KOPT-K1 (cell line): ENCODE results near the gene ADGRG6.

Experiments
- H3K27ac ChIP-seq: fragments of 200-600 bp; sonication (generic); 2 replicates; pipeline ENCODE4 v1.5.1; 2016; ENCODE audit warnings: antibody characterized with exemption, mild to moderate bottlenecking, low read depth, low read length; ENCODE audit not compliant: poor library complexity, severe bottlenecking
- H3K36me3 ChIP-seq: fragments of 200-600 bp; sonication (generic); 2 replicates; pipeline ENCODE4 v1.5.1; 2017; ENCODE audit warnings: antibody characterized with exemption, mild to moderate bottlenecking, low read length, moderate library complexity; ENCODE audit not compliant: insufficient read depth
- H3K9me3 ChIP-seq: fragments of 200-600 bp; sonication (generic); 2 replicates; pipeline ENCODE4 v1.5.1; 2017; ENCODE audit warnings: antibody characterized with exemption, low read length, mild to moderate bottlenecking; ENCODE audit not compliant: insufficient read depth, poor library complexity, severe bottlenecking

ADGRG6 gene

GRCh38 chr6:142361779-142362750 lies 60.3 kb downstream of the ADGRG6 start:
- no peak overlapping the region for H3K27ac ChIP-seq
- H3K9me3 ChIP-seq = no peaks in the 10 kb centered on the region
- H3K36me3 ChIP-seq = no peaks in the 10 kb centered on the region

- Histone ChIP-seq H3K27ac (no peak overlapping the region), H3K36me3 (no peaks in the 10 kb centered on the region), H3K9me3 (no peaks in the 10 kb centered on the region)
Observed at GRCh38 chr6:142367061-142367460, 65.3 kb downstream of the ADGRG6 start.

- Histone ChIP-seq H3K27ac (no peak overlapping the region), H3K9me3 (no peaks in the 10 kb centered on the region)
Observed at GRCh38 chr6:142367501-142368018, 65.8 kb downstream of the ADGRG6 start.

GRCh38 chr6:142369266-142369665 lies 67.5 kb downstream of the ADGRG6 start:
- no peaks in the 10 kb centered on the region for H3K36me3 ChIP-seq
- no peaks in the 10 kb centered on the region for H3K9me3 ChIP-seq
- H3K27ac ChIP-seq = no peak overlapping the region

More at GRCh38 chr6:142367501-142368018, 65.8 kb downstream of the ADGRG6 start:
- no peaks in the 10 kb centered on the region for H3K36me3 ChIP-seq

GRCh38 chr6:142372348-142372747 lies 70.5 kb downstream of the ADGRG6 start:
- Histone ChIP-seq H3K27ac (no peak overlapping the region), H3K36me3 (no peaks in the 10 kb centered on the region), H3K9me3 (no peaks in the 10 kb centered on the region)

GRCh38 chr6:142373268-142374090 lies 71.7 kb downstream of the ADGRG6 start:
- no peaks in the 10 kb centered on the region for H3K9me3 ChIP-seq
- H3K27ac ChIP-seq = no peak overlapping the region

GRCh38 chr6:142374091-142374770 lies 72.4 kb downstream of the ADGRG6 start:
- H3K27ac ChIP-seq = no peak overlapping the region
- no peaks in the 10 kb centered on the region for H3K9me3 ChIP-seq
- no peaks in the 10 kb centered on the region for H3K36me3 ChIP-seq

More at GRCh38 chr6:142373268-142374090, 71.7 kb downstream of the ADGRG6 start:
- H3K36me3 ChIP-seq = no peaks in the 10 kb centered on the region

GRCh38 chr6:142374965-142375733 lies 73.3 kb downstream of the ADGRG6 start:
- H3K27ac ChIP-seq = no peak overlapping the region

GRCh38 chr6:142376115-142376514 lies 74.3 kb downstream of the ADGRG6 start:
- H3K9me3 ChIP-seq = no peaks in the 10 kb centered on the region
- H3K36me3 ChIP-seq = no peaks in the 10 kb centered on the region
- H3K27ac ChIP-seq = no peak overlapping the region

More at GRCh38 chr6:142374965-142375733, 73.3 kb downstream of the ADGRG6 start:
- Histone ChIP-seq H3K36me3 (no peaks in the 10 kb centered on the region), H3K9me3 (no peaks in the 10 kb centered on the region)

GRCh38 chr6:142376800-142377496 lies 75.1 kb downstream of the ADGRG6 start:
- no peaks in the 10 kb centered on the region for H3K9me3 ChIP-seq
- no peaks in the 10 kb centered on the region for H3K36me3 ChIP-seq
- no peak overlapping the region for H3K27ac ChIP-seq

GRCh38 chr6:142377497-142377848 lies 75.7 kb downstream of the ADGRG6 start:
- Histone ChIP-seq H3K27ac (no peak overlapping the region), H3K9me3 (no peaks in the 10 kb centered on the region), H3K36me3 (no peaks in the 10 kb centered on the region)

- H3K9me3 ChIP-seq = no peaks in the 10 kb centered on the region
- no peak overlapping the region for H3K27ac ChIP-seq
- no peaks in the 10 kb centered on the region for H3K36me3 ChIP-seq
Observed at GRCh38 chr6:142378138-142378875, 76.5 kb downstream of the ADGRG6 start.

- no peak overlapping the region for H3K27ac ChIP-seq
- H3K36me3 ChIP-seq = no peaks in the 10 kb centered on the region
- no peaks in the 10 kb centered on the region for H3K9me3 ChIP-seq
Observed at GRCh38 chr6:142380626-142381025, 78.8 kb downstream of the ADGRG6 start.
